Calu3 (cell line): Measurements from ENCODE around the gene MEGF10. TPM values are rescaled to one million over a fixed set of nuclear protein-coding genes. Genes with fewer than 3 reads are reported as not detected.

Experiments
- BruUV-seq: library from RNA; stranded (reverse); fragments of 400-500 nt; replicated peaks from 2 replicates; lab custom pipeline; 2021; lab: Mats Ljungman, UMichigan
- CTCF ChIA-PET: fragments of 300-600 bp; sonication (Branson Sonifier 250); formaldehyde crosslinking; loops from one replicate; lab custom pipeline; 2022; ENCODE audit warnings: antibody characterized with exemption; lab: Charles Lee
- DNase-seq: peaks from one replicate; pipeline ENCODE4 v3.0.0; 2022
- H3K27ac Mint-ChIP-seq: one replicate; pipeline ENCODE4 v1.8.0; 2022; ENCODE audit warnings: mixed read lengths; ENCODE audit not compliant: unreplicated experiment
- H3K27me3 Mint-ChIP-seq: one replicate; pipeline ENCODE4 v1.8.0; 2022; ENCODE audit warnings: mixed read lengths; ENCODE audit not compliant: unreplicated experiment
- H3K36me3 Mint-ChIP-seq: one replicate; pipeline ENCODE4 v1.8.0; 2022; ENCODE audit warnings: mild to moderate bottlenecking, moderate library complexity, mixed read lengths; ENCODE audit not compliant: insufficient read depth, unreplicated experiment
- H3K4me1 Mint-ChIP-seq: one replicate; pipeline ENCODE4 v1.8.0; 2022; ENCODE audit warnings: mild to moderate bottlenecking, low read depth, mixed read lengths; ENCODE audit not compliant: unreplicated experiment
- H3K4me3 Mint-ChIP-seq: one replicate; pipeline ENCODE4 v1.8.0; 2022; ENCODE audit warnings: mild to moderate bottlenecking, low read depth, moderate library complexity, mixed read lengths; ENCODE audit not compliant: unreplicated experiment
- H3K9me3 Mint-ChIP-seq: one replicate; pipeline ENCODE4 v1.8.0; 2022; ENCODE audit warnings: low read depth, mixed read lengths; ENCODE audit not compliant: unreplicated experiment
- CTCF ChIP-seq: fragments of 200-600 bp; IDR thresholded peaks from one replicate; pipeline ENCODE4 v1.8.0; 2022; ENCODE audit warnings: antibody characterized with exemption; ENCODE audit not compliant: unreplicated experiment
- intact Hi-C: fragments of 100-400 bp; cut with micrococcal nuclease; formaldehyde crosslinking; loops from one replicate; pipeline ENCODE4 v1.10.0; 2022; ENCODE audit not compliant: unreplicated experiment
- total RNA-seq: library from RNA; stranded (reverse); gene quantifications from 2 replicates; pipeline ENCODE4 v1.2.3, GENCODE V29; 2022

MEGF10 gene
- total RNA-seq, 1 experiment from 2014 or later, result 0.71 TPM

- intact Hi-C loops, result no loop called here
- H3K27me3 Mint-ChIP-seq, result no peaks in the 10 kb centered on the region
- BruUV-seq, result no TSS peak
- no peak for DNase-seq
- CTCF ChIA-PET, result no interaction called here
- H3K4me1 Mint-ChIP-seq, result no peaks in the 10 kb centered on the region
- H3K36me3 Mint-ChIP-seq, result no peaks in the 10 kb centered on the region
- H3K4me3 Mint-ChIP-seq, result no peak overlapping the region
- no peak for TF ChIP-seq CTCF
- no peak overlapping the region for H3K27ac Mint-ChIP-seq
- H3K9me3 Mint-ChIP-seq, result no peaks in the 10 kb centered on the region
These were observed 50.0 kb downstream of the MEGF10 start for GRCh38 chr5:127340606-127341005.

- Mint-ChIP-seq H3K4me3 (no peak overlapping the region), H3K27me3 (no peaks in the 10 kb centered on the region), H3K9me3 (no peaks in the 10 kb centered on the region)
These were observed 51.8 kb downstream of the MEGF10 start for GRCh38 chr5:127342364-127342763.

GRCh38 chr5:127343313-127343712 lies 52.7 kb downstream of the MEGF10 start:
- intact Hi-C loops, result no loop called here
- CTCF ChIA-PET, result interaction anchor here (0.7 kb wide), 2 partner anchors 10 to 706 kb away, joined by 3 read pairs; no protein-coding TSS in a partner anchor
- Mint-ChIP-seq H3K4me1 (no peaks in the 10 kb centered on the region), H3K36me3 (no peaks in the 10 kb centered on the region), H3K4me3 (no peak overlapping the region), H3K27me3 (no peaks in the 10 kb centered on the region), H3K27ac (no peak overlapping the region), H3K9me3 (no peaks in the 10 kb centered on the region)
- BruUV-seq, result no TSS peak
- DNase-seq, result no peak
- no peak for TF ChIP-seq CTCF

More at GRCh38 chr5:127342364-127342763, 51.8 kb downstream of the MEGF10 start:
- Mint-ChIP-seq H3K36me3 (no peaks in the 10 kb centered on the region), H3K27ac (no peak overlapping the region), H3K4me1 (no peaks in the 10 kb centered on the region)
- intact Hi-C loops, result no loop called here
- CTCF ChIA-PET, result no interaction called here
- TF ChIP-seq CTCF, result no peak
- no TSS peak for BruUV-seq
- no peak for DNase-seq

GRCh38 chr5:127343866-127344265 lies 53.3 kb downstream of the MEGF10 start:
- no peak for DNase-seq
- no peak for TF ChIP-seq CTCF
- intact Hi-C loops, result no loop called here
- H3K27me3 Mint-ChIP-seq, result no peaks in the 10 kb centered on the region
- H3K27ac Mint-ChIP-seq, result no peak overlapping the region
- no peak overlapping the region for H3K4me3 Mint-ChIP-seq
- no TSS peak for BruUV-seq
- CTCF ChIA-PET, result interaction anchor here (0.7 kb wide), 2 partner anchors 10 to 706 kb away, joined by 3 read pairs; no protein-coding TSS in a partner anchor
- no peaks in the 10 kb centered on the region for H3K9me3 Mint-ChIP-seq
- no peaks in the 10 kb centered on the region for H3K36me3 Mint-ChIP-seq
- no peaks in the 10 kb centered on the region for H3K4me1 Mint-ChIP-seq
